ENCODE results near the gene LTBR.
A peak's percentile ranks its signal among the peaks of the same experiment; 100 is the strongest.
"Not testable (repeated sequence)": the region's sequence is repeated elsewhere in the genome, so short reads cannot be mapped to it uniquely, and the experiment has no call there.

LTBR gene

DNA sequence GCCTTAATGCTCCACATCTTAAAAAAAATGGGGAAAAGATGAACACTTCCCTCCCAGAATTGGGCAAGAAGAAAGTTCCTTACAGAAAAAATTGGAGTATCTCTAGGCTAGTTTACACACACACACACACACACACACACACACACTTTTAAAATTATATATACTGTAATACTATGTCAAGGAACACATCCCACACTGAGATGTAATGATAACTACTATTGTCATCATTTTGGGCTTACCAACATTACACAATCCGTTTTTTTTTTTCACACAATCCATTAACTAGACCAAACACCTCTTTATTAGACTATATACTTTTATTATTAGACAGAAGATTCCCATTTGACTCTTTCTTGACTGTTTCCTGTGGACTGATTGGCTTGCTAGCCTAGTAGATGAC is 2.5 kb downstream of the LTBR start:
- no peak for DNase-seq

GRCh38 chr12:6387541-6387940 is 3.6 kb downstream of the LTBR start:
- no peak for DNase-seq

GRCh38 chr12:6390084-6390799 is 6.3 kb downstream of the LTBR start:
- no peak for DNase-seq

GRCh38 chr12:6391013-6391412 is 7.1 kb downstream of the LTBR start:
- no peak for DNase-seq

DNA sequence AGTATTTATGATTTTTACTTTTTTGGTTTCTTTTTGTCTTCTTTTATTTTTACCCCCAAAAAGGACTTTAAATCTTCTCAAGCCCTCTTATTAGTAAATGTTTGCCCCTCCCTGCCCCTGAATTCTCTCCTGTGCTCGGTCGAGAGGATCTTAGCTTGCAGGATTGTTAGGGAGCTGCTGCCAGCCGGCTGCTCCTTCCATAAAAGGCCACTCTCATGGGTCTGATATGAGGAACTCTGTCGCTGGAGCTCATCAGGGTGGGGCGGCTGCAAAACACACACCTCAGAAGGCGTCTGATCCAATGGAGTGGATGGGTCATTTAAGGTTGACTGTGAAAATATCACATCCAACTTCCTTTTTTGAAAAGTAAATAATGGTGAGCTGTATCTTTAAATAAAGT is 8.5 kb downstream of the LTBR start:
- no peak for DNase-seq

DNA sequence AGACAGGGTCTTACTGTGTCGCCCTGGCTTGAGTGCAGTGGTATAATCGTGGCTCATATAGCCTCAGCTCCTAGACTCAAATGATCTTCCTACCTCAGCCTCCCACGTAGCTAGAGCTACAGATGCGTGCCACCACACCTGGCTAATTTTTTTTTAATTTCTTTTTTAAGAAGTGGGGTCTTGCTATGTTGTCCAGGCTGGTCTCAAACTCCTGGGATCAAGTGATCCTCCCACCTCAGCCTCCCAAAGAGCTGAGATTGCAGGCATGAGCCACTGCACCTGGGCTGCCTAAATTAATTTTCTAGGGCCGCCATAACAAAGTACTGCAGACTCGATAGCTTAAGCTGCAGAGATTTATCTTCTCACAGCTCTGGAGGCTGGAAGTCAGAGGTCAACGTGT is 9.1 kb downstream of the LTBR start:
- no peak for DNase-seq

DNA sequence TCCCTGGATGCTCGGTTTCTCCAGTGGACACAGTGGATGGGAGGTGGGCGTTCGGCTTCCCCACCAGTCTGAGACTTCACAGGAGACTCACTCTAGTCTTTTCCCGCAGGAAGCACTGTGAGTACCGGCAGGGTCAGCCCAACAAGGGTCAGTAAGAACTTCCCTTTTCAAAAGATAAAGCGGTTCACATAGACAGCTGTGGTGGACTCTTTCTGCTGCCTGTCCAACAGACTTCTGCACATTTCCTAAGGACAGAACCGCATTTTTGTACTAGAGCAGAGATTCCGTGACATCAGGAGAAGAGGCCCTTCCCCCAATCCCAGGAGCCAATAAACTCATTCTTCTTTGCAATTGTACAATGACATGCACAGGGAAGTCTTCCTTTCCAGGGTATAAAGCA is 10.4 kb downstream of the LTBR start:
- no peak for DNase-seq

GRCh38 chr12:6396031-6396430 is 12.1 kb downstream of the LTBR start:
- DNase-seq: no peak

DNA sequence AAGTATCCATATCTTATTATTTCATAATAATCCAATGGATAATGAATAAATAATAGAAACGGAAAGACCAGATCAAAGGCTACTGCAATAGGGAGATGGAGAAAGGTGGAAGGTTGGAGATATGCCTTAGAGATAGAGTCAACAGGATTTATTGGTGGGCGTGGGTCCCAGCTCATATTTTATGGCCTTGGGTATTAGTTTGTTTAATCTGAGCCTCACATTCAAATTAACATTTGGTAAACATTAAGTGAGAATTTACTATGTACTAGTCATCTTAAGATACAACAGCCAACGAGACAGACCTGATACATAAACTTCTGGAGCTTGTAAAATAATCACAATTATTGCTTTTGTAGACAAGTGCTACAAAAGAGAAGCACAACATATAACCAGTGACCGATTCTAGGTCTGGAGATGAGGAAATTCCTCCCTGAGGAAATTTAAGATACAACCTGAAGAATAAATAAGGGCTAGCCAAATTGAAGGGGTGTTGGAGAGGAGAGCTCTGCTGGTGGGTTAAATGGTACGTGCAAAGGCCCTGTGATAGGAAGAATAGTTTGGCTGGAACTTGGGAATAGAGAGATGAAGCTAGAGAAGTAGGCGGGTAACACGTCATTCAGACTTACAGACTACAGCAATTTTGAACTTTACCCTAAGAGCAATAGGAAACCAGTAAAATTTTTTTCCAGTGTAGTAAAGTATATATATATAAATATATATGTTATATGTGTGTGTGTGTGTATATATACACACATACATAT is 16.1 kb downstream of the LTBR start:
- DNase-seq: no peak

DNA sequence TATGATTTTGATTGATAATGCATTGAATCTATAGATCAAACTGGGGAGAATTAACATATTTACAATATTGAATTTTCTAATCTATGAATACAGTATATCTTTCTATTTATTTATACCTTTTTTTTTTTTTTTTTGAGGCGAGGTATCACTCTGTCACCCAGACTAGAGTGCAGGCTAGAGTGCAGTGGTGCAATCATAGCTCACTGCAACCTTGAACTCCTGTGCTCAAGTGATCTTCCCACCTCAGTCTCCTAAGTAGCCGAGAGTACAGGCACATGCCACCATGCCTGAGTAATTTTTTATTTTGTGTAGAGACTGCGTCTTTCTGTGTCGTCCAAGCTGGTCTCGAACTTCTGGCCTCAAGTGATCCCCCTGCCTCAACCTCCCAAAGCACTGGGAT is 20.4 kb downstream of the LTBR start:
- DNase-seq: no peak

GRCh38 chr12:6405963-6406362 is 22.0 kb downstream of the LTBR start:
- no peak for DNase-seq

GRCh38 chr12:6407236-6407954 is 23.4 kb downstream of the LTBR start:
- no peak for DNase-seq

DNA sequence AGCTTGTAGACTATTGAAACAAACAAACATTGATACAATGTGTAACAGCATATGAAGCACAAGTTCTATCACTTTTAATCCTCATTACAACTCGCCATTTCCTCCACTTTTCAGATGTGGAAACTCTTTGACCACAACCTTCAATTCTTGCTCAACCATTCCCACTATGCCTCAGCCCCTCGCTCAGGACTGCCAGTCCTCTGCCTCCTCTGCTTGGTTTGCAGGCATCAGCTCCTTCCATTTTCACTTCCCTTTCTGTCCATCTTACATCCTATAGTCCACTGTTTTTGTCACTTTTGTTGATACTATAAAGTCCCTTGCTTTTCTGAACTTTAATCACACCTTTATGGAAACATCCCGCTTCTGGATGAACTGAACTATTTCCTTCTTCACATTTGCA is 32.6 kb downstream of the LTBR start:
- no peak for DNase-seq

DNA sequence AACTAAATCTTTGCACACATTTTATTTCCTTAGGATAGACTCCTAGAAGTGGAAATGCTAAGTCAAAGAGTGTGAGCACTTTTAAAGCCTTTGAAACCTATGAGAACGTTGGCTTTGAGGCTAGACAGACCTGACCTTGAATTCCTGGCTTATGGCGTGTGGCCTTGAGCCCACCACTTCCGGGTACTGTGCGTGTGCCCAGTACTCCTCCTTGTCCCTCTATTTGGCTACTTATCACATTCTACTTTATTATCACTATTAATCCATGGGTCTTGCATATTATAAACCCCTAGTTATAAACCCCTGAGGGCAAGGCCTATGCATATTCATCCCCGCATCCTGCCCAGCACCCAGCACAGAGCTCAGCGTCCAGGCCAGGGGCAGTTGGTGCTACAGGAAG is 34.8 kb downstream of the LTBR start:
- no peak for DNase-seq

DNA sequence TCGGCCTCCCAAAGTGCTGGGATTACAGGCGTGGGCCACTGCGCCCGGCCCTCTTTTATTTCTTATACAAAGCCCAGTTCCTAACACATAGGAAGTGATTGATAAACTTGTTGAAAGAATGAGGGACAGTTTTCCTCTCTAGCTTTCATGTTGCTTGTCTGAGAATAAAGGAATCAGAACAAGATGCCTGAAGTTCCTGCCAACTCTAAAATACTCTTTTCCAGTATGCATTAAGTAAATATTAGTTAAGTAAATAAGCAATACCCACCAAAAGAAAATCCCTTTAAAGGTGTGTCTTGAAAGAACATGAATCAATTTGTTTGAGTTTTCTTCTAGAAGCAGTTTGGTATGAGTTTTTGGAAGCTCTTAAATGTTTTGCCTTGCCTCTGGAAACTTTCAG is 36.4 kb downstream of the LTBR start:
- DNase-seq: no peak

GRCh38 chr12:6423267-6424007 is 39.5 kb downstream of the LTBR start:
- peak; percentile 48 for DNase-seq

GRCh38 chr12:6424008-6424347 is 40.0 kb downstream of the LTBR start:
- no peak for DNase-seq

- DNase-seq: no peak
Observed at GRCh38 chr12:6424866-6425265, 40.9 kb downstream of the LTBR start.

- no peak for DNase-seq
Observed at GRCh38 chr12:6425590-6426531, 41.9 kb downstream of the LTBR start.

GRCh38 chr12:6426882-6427671 is 43.1 kb downstream of the LTBR start:
- no peak for DNase-seq

- not testable (repeated sequence) for DNase-seq
Observed at GRCh38 chr12:6427796-6428195, 43.8 kb downstream of the LTBR start.

Data from NCI-H2227 treated with DMSO at 0.1 percent for 48 hours (cell line).